Stimulated activated CD4-positive, alpha-beta T cell treated with anti-CD3 and anti-CD28 coated beads, Interleukin-12 subunit alpha, Interleukin-12 subunit beta, amount 100 ng/mL, for 4 hours (primary cell): ENCODE data around the gene UBIAD1.
"Not testable (repeated sequence)": the region's sequence is repeated elsewhere in the genome, so short reads cannot be mapped to it uniquely, and the experiment has no call there.

Source experiments
- DNase-seq: peaks from one replicate; pipeline ENCODE4 v3.0.0-alpha.2; 2020

The UBIAD1 gene

GRCh38 chr1:11272832-11273594 is at the start of gene UBIAD1:
TSS of gene UBIAD1 (plus strand) at chr1:11273198. CDS start at chr1:11273532, 334 bp downstream.
- DNase-seq, result peak; percentile 89

- DNase-seq, result no peak
Observed at GRCh38 chr1:11227106-11228077, 45.6 kb upstream of the UBIAD1 start.

- no peak for DNase-seq
Observed at GRCh38 chr1:11229203-11229602, 43.8 kb upstream of the UBIAD1 start.

GRCh38 chr1:11233208-11233607 is 39.8 kb upstream of the UBIAD1 start:
- DNase-seq, result no peak

GRCh38 chr1:11237356-11237755 is 35.6 kb upstream of the UBIAD1 start:
- DNase-seq, result no peak

GRCh38 chr1:11238311-11238710 is 34.7 kb upstream of the UBIAD1 start:
- DNase-seq, result no peak

GRCh38 chr1:11245248-11245647 is 27.8 kb upstream of the UBIAD1 start:
- DNase-seq, result no peak

- no peak for DNase-seq
Observed at GRCh38 chr1:11245904-11246719, 26.9 kb upstream of the UBIAD1 start.

GRCh38 chr1:11248169-11248568 is 24.8 kb upstream of the UBIAD1 start:
- DNase-seq, result no peak

GRCh38 chr1:11252538-11252937 is 20.5 kb upstream of the UBIAD1 start:
- DNase-seq, result no peak

GRCh38 chr1:11253226-11253625 is 19.8 kb upstream of the UBIAD1 start:
- DNase-seq, result no peak

GRCh38 chr1:11256299-11256698 is 16.7 kb upstream of the UBIAD1 start:
- DNase-seq, result no peak

- peak; percentile 88 for DNase-seq
Observed at GRCh38 chr1:11262171-11263049, 10.6 kb upstream of the UBIAD1 start, which contains the start of gene MTOR. TSS of gene MTOR (minus strand) at chr1:11262551. CDS start at chr1:11259409, 3,142 bp downstream.

GRCh38 chr1:11266268-11267074 is 6.5 kb upstream of the UBIAD1 start:
- no peak for DNase-seq

- not testable (repeated sequence) for DNase-seq
Observed at GRCh38 chr1:11267350-11268337, 5.4 kb upstream of the UBIAD1 start.

- DNase-seq, result no peak
Observed at GRCh38 chr1:11272544-11272831, 510 bp upstream of the UBIAD1 start.

GRCh38 chr1:11273595-11274234 is 717 bp downstream of the UBIAD1 start:
- no peak for DNase-seq

GRCh38 chr1:11279152-11279551 is 6.2 kb downstream of the UBIAD1 start:
- DNase-seq, result no peak

- DNase-seq, result no peak
Observed at GRCh38 chr1:11279630-11280029, 6.6 kb downstream of the UBIAD1 start.
